Activated naive CD4-positive, alpha-beta T cell treated with anti-CD3 and anti-CD28 coated beads, Interleukin-2, amount 10 ng/mL, durations not matched to agents 5 hours and 36 hours (primary cell): ENCODE data around the gene TIFAB. TPM values are rescaled to one million over a fixed set of nuclear protein-coding genes. Genes with fewer than 3 reads are reported as not detected.

Experiments used
- total RNA-seq, 2 experiments: library from RNA; stranded (reverse); gene quantifications; one replicate each; pipeline ENCODE4 v1.2.3, GENCODE V29; 2021

Gene TIFAB, protein sequence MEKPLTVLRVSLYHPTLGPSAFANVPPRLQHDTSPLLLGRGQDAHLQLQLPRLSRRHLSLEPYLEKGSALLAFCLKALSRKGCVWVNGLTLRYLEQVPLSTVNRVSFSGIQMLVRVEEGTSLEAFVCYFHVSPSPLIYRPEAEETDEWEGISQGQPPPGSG
- not detected for total RNA-seq

DNA sequence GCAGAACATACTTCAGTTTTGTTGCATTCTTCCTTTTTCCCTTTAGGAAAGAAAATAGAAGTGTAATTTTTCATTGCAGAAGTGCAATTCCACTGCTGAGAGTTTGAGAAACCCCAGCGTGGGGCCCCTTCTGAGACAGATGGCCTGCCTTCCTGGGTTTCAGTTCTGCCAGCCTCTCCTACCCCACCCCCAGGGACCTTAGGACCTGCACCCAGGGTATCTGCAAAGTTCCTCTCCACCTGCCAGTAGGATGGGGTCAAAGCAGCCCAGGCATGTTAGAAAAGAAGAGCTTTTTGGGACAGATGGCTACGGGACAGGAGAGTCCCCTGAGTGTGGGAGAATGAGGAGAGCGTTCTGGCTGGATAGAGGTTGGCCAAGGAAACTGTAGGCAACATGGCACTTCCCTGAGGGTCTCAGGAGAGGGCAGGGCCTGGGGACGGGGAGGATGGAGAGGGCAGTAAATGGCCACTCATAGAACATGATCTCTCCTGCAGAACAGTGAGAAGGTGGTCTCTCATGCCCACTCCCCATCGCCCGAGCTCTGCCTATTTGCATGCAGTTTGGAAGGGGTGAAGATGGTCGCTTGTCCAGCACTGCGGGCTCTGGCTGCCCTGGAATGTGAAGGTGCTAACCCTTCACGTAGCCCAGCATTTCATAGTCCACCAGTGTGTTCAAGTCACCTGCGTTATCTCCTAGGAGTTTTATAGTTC is at the start of gene TIFAB:
Gene TIFAB, minus strand, starts transcription at position 31 of the 710 bp plus-strand sequence. CDS start 2,412 bp downstream, outside the sequence.

DNA sequence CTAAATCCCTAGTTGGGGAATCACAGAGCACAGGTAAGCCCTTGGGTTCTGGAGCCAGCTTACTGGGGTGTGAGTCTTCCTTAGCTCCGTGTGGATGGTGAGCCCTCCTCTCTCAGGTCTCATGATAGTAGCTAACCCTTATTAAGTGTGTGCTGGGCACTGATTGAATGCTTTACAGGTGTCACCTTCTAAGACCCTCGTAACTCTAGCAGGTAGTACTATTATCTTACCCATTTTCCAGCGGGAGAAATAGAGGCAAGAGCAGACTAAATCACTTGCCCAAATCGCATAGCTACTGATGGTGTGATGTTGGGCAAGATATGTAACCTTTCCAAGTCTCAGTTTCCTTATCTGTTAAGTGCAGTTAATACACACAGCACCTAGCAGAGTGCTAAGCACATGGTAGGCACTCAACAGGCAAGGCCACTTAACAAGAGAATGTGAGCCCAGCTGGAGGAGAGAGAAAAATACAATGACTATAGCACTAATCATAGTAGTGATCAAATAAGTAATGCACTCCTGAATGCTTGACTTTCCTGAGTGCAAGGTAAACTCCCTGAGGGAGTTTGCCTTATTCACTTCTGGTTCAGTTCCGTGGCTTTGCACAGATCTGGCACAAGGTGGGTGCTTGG is 4.7 kb downstream of the TIFAB start, which contains the start of gene DCANP1:
Gene DCANP1, minus strand, starts transcription at position 51 of the 632 bp plus-strand sequence. CDS start 240 bp downstream, outside the sequence.

DNA sequence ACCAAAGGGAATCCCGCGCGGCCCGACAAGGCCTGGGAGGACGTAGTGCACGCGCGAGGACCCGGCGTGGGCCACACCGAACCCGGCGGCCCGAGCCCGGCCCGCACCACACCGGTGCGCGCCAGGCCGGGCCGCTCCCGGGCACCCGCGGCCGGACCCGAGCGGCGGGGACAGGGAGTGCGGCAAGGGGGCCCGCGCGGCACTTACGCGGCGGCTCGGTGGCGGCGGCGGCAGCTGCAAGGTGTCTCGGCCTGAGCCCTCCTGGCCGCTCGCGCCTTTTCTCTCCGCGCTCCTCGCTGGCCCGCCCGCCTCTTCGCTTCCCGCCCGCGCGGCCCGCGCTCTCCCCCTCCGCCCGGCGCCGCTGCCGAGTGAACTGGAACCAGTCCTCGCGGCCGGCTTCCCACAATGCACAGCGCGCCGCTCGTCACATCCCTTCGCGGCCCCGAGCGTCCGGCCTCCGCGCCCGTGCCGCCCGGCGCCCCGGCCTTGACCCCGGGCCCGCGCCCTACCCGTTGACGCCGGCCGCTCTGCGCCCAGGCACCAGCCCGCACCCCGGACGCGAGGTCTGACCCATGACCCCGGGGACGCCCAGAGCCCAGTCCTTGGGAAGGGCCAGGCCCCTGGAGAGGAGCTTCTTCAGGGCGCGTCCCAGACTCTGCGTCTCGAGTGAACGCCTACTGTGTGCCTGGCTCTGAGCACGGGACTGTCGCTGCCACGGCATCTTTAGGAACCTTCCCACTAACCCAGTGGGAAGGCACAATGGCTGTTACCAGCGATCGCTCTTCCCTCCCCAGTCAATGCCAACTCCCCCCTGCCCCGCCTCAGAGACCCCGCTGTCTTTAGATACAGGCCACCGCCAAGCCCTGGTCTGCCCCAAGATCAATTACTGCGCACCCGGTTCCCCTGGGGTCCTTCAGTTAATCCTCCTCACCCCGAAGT is 53.0 kb downstream of the TIFAB start, which contains the start of gene MACROH2A1:
Gene MACROH2A1, minus strand, starts transcription at position 377 of the 939 bp plus-strand sequence. CDS start 10,138 bp downstream, outside the sequence.

Other genes starting within 250 kb of the TIFAB start
- 100 to 1,000 TPM; 264 to 271 TPM for gene MACROH2A1, start 53.1 kb downstream of the TIFAB start, total RNA-seq
- gene DCANP1, start 5.0 kb downstream of the TIFAB start, total RNA-seq, result not detected
- gene NEUROG1, start 83.6 kb upstream of the TIFAB start, total RNA-seq, result not detected
- not detected for gene CXCL14, start 126.6 kb upstream of the TIFAB start, total RNA-seq